ENCODE measurements around the gene VSIG10.

Gene VSIG10

GRCh38 chr12:118135788-118136558 lies 32.2 kb upstream of the VSIG10 start, which contains the start of gene PEBP1 (continued):
- TF ChIP-seq, protein P1, sequence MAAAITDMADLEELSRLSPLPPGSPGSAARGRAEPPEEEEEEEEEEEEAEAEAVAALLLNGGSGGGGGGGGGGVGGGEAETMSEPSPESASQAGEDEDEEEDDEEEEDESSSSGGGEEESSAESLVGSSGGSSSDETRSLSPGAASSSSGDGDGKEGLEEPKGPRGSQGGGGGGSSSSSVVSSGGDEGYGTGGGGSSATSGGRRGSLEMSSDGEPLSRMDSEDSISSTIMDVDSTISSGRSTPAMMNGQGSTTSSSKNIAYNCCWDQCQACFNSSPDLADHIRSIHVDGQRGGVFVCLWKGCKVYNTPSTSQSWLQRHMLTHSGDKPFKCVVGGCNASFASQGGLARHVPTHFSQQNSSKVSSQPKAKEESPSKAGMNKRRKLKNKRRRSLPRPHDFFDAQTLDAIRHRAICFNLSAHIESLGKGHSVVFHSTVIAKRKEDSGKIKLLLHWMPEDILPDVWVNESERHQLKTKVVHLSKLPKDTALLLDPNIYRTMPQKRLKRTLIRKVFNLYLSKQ (tag by site-specific recombination; IDR thresholded peaks at IDR 0.05; ENCODE audit: borderline replicate concordance) = no peak
- TF ChIP-seq ZNF221 (tag by site-specific recombination; IDR thresholded peaks at IDR 0.05; ENCODE audit: borderline replicate concordance) (no peak), ZNF133 (tag by site-specific recombination; IDR thresholded peaks at IDR 0.05) (no peak; the same call in 1 of the 2 replicates), ZBTB7A (tag by site-specific recombination; IDR thresholded peaks at IDR 0.05; ENCODE audit: low read depth) (no peak), SP2 (tag by site-specific recombination; IDR thresholded peaks at IDR 0.05) (peak; percentile 96), ZNF701 (tag by site-specific recombination; IDR thresholded peaks at IDR 0.05) (no peak), ZNF629 (tag by site-specific recombination; IDR thresholded peaks at IDR 0.05) (no peak; the same call in 1 of the 2 replicates), ZNF777 (tag by site-specific recombination; IDR thresholded peaks at IDR 0.05; ENCODE audit: borderline replicate concordance) (peak; percentile 47; the same call in 1 of the 2 replicates), ZNF18 (tag by site-specific recombination; IDR thresholded peaks at IDR 0.05) (0 out of 2 replicates have a peak, but pooled peaks have one; percentile 30), INSM2 (tag by site-specific recombination; IDR thresholded peaks at IDR 0.05) (peak; percentile 43; the same call in 1 of the 2 replicates), BCL11A (tag by site-specific recombination; IDR thresholded peaks at IDR 0.05; ENCODE audit: low read depth) (no peak), ZNF571 (tag by site-specific recombination; IDR thresholded peaks at IDR 0.05) (no peak), KLF16 (tag by site-specific recombination; IDR thresholded peaks at IDR 0.05) (peak; percentile 97), ZNF37A (tag by site-specific recombination; IDR thresholded peaks at IDR 0.05) (no peak), MZF1 (tag by site-specific recombination; IDR thresholded peaks at IDR 0.05; ENCODE audit: borderline replicate concordance) (no peak), ZSCAN16 (tag by site-specific recombination; IDR thresholded peaks at IDR 0.05) (0 out of 2 replicates have a peak, but pooled peaks have one; percentile 64), ZNF707 (tag by site-specific recombination; IDR thresholded peaks at IDR 0.05) (no peak), ZNF148 (tag by site-specific recombination; IDR thresholded peaks at IDR 0.05; ENCODE audit: borderline replicate concordance) (no peak), ZNF132 (tag by site-specific recombination; IDR thresholded peaks at IDR 0.05; ENCODE audit: borderline replicate concordance) (no peak), ZNF654 (tag by site-specific recombination; IDR thresholded peaks at IDR 0.05; ENCODE audit: low read depth) (no peak), ZNF580 (tag by site-specific recombination; IDR thresholded peaks at IDR 0.05) (no peak)
- TF ChIP-seq, protein P2, sequence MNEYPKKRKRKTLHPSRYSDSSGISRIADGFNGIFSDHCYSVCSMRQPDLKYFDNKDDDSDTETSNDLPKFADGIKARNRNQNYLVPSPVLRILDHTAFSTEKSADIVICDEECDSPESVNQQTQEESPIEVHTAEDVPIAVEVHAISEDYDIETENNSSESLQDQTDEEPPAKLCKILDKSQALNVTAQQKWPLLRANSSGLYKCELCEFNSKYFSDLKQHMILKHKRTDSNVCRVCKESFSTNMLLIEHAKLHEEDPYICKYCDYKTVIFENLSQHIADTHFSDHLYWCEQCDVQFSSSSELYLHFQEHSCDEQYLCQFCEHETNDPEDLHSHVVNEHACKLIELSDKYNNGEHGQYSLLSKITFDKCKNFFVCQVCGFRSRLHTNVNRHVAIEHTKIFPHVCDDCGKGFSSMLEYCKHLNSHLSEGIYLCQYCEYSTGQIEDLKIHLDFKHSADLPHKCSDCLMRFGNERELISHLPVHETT (tag by site-specific recombination; IDR thresholded peaks at IDR 0.05) = no peak
- TF ChIP-seq, protein P3, sequence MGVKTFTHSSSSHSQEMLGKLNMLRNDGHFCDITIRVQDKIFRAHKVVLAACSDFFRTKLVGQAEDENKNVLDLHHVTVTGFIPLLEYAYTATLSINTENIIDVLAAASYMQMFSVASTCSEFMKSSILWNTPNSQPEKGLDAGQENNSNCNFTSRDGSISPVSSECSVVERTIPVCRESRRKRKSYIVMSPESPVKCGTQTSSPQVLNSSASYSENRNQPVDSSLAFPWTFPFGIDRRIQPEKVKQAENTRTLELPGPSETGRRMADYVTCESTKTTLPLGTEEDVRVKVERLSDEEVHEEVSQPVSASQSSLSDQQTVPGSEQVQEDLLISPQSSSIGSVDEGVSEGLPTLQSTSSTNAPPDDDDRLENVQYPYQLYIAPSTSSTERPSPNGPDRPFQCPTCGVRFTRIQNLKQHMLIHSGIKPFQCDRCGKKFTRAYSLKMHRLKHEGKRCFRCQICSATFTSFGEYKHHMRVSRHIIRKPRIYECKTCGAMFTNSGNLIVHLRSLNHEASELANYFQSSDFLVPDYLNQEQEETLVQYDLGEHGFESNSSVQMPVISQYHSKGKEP (tag by site-specific recombination; IDR thresholded peaks at IDR 0.05) = no peak
- TF ChIP-seq, protein P4, sequence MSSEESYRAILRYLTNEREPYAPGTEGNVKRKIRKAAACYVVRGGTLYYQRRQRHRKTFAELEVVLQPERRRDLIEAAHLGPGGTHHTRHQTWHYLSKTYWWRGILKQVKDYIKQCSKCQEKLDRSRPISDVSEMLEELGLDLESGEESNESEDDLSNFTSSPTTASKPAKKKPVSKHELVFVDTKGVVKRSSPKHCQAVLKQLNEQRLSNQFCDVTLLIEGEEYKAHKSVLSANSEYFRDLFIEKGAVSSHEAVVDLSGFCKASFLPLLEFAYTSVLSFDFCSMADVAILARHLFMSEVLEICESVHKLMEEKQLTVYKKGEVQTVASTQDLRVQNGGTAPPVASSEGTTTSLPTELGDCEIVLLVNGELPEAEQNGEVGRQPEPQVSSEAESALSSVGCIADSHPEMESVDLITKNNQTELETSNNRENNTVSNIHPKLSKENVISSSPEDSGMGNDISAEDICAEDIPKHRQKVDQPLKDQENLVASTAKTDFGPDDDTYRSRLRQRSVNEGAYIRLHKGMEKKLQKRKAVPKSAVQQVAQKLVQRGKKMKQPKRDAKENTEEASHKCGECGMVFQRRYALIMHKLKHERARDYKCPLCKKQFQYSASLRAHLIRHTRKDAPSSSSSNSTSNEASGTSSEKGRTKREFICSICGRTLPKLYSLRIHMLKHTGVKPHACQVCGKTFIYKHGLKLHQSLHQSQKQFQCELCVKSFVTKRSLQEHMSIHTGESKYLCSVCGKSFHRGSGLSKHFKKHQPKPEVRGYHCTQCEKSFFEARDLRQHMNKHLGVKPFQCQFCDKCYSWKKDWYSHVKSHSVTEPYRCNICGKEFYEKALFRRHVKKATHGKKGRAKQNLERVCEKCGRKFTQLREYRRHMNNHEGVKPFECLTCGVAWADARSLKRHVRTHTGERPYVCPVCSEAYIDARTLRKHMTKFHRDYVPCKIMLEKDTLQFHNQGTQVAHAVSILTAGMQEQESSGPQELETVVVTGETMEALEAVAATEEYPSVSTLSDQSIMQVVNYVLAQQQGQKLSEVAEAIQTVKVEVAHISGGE (tag by site-specific recombination; conservative IDR thresholded peaks at IDR 0.05; ENCODE audit: low read depth) = peak; percentile 35; the same call in 1 of the 2 replicates
